ENCODE results near the gene MOSPD3.
"Not testable (repeated sequence)": the region's sequence is repeated elsewhere in the genome, so short reads cannot be mapped to it uniquely, and the experiment has no call there.

MOSPD3 gene, protein sequence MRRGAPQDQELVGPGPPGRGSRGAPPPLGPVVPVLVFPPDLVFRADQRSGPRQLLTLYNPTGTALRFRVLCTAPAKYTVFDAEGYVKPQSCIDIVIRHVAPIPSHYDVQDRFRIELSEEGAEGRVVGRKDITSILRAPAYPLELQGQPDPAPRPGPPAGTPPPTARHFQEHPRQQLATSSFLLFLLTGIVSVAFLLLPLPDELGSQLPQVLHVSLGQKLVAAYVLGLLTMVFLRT

DNA sequence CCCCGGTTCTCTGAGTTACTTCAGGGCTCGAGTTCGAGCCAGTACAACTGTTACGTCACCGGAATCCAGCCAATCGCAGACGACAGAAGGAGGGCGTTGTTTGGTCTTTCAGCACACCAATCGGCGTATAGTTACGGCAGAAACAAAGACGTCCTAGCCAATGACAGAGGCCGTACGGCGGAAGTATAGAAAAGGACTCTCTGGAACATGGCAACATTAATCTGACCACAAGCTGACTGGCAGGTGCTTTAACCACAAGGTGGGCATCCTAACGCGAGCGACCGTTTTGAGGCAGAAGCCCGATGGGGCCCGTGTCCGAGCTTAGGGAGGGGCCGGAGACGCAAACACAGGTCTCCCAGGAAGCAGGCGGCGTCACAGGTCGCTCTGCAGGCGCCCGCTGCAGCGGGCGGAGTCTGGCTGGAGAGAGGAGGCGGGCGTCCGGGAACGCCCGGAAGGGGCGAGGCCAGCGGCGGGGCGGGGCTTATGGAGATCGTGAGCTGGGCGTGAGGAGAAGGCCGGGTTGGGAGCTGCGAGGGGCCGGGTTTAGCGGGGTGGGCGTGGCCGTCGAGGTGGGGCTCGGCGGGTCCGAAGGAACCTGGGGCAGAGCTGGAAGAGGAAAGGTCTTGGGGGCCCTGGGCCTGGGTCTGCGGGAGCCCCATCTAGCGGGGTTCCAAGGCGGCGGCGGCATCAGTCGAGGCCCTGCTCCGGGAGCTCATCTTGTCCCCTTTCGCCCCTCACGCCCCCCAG is at the start of gene MOSPD3:
Gene MOSPD3, plus strand, starts transcription at position 558 of the 747 bp plus-strand sequence. CDS start 252 bp downstream, outside the sequence.
- DNase-seq (ENCODE audit: low read depth, low spot score), result peak; percentile 100
- TF ChIP-seq, protein P1, sequence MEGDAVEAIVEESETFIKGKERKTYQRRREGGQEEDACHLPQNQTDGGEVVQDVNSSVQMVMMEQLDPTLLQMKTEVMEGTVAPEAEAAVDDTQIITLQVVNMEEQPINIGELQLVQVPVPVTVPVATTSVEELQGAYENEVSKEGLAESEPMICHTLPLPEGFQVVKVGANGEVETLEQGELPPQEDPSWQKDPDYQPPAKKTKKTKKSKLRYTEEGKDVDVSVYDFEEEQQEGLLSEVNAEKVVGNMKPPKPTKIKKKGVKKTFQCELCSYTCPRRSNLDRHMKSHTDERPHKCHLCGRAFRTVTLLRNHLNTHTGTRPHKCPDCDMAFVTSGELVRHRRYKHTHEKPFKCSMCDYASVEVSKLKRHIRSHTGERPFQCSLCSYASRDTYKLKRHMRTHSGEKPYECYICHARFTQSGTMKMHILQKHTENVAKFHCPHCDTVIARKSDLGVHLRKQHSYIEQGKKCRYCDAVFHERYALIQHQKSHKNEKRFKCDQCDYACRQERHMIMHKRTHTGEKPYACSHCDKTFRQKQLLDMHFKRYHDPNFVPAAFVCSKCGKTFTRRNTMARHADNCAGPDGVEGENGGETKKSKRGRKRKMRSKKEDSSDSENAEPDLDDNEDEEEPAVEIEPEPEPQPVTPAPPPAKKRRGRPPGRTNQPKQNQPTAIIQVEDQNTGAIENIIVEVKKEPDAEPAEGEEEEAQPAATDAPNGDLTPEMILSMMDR (IDR thresholded peaks at IDR 0.05; ENCODE audit: low read depth, low read length), result no peak
- H3K4me3 ChIP-seq (ENCODE audit: low read depth, low read length), result peak within 1 kb of the TSS; percentile 78
- in situ Hi-C loops (cut with HindIII; ENCODE audit: low sequenced_read_pairs), result no loop called here

DNA sequence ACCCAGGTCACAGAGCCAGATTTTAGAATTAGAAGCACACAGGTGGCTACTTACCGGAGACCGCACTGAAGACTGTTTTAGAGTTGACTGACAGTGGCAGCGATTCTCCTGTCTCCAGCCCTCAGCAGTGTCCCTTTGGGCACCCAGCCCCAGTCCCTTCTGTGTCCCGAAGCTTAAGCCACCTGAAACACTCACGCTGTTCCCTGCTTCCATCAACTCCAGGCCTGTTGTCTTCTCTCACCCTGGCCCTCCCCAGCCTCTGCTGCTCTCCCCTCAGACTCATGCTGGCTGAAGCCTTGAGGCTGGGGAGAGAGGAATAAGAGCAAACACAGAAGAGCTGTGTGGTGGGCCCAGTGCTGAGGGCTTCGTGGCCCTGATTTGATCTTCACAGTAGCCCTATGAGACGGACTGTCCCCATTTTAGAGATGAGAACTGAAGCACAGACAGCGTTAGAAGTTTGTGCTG is 49.2 kb upstream of the MOSPD3 start:
- in situ Hi-C loops (cut with HindIII; ENCODE audit: low sequenced_read_pairs), result no loop called here
- no peak for DNase-seq (ENCODE audit: low read depth, low spot score)
- TF ChIP-seq, protein P1 (IDR thresholded peaks at IDR 0.05; ENCODE audit: low read depth, low read length), result no peak
- no peak overlapping the region for H3K4me3 ChIP-seq (ENCODE audit: low read depth, low read length)

DNA sequence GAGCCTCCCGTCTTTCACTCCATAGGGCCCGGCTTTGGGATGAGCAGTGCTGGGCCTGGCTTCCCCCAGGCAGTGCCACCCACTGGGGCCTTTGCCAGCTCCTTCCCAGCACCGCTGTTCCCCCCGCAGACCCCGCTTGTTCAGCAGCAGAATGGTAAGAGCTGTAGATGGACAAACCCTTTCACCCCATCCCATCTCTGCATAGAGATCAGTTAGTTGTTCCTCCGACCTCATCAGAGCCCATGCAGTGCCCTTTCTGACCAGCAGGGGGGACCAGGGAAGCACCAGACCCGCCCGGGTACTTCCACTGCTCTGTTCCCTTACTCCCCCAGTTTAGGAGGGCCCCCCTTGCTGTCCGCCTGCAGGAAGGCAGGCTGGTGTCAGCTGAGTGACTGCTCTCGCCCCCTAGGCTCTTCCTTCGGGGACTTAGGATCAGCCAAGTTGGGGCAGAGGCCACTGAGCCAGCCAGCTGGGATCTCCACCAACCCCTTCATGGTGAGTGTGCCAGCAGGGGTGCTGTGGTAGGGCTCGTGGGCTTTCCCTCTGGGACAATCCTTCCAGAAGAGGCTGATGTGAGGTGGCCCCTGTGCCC is 48.4 kb upstream of the MOSPD3 start:
- peak; percentile 59 for DNase-seq (ENCODE audit: low read depth, low spot score)
- TF ChIP-seq, protein P1 (IDR thresholded peaks at IDR 0.05; ENCODE audit: low read depth, low read length), result peak; percentile 99
- in situ Hi-C loops (cut with HindIII; ENCODE audit: low sequenced_read_pairs), result no loop called here
- H3K4me3 ChIP-seq (ENCODE audit: low read depth, low read length), result no peak overlapping the region

DNA sequence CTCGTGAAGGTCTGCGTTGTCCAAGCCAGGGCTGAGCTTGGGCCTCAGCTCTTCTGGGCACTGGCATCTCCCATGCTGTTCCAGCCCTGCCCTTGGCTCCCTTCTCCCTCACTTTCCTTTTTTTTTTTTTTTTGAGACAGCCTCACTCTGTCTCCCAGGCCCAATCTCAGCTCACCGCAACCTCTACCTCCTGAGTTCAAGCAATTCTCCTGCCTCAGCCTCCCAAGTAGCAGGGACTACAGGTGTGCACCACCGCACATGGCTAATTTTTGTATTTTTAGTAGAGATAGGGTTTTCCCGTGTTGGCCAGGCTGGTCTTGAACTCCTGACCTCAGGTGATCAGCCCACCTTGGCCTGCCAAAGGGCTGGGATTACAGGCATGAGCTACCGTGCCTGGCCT is 47.9 kb upstream of the MOSPD3 start:
- in situ Hi-C loops (cut with HindIII; ENCODE audit: low sequenced_read_pairs); H3K4me3 ChIP-seq (ENCODE audit: low read depth, low read length); DNase-seq (ENCODE audit: low read depth, low spot score): not testable (repeated sequence)

DNA sequence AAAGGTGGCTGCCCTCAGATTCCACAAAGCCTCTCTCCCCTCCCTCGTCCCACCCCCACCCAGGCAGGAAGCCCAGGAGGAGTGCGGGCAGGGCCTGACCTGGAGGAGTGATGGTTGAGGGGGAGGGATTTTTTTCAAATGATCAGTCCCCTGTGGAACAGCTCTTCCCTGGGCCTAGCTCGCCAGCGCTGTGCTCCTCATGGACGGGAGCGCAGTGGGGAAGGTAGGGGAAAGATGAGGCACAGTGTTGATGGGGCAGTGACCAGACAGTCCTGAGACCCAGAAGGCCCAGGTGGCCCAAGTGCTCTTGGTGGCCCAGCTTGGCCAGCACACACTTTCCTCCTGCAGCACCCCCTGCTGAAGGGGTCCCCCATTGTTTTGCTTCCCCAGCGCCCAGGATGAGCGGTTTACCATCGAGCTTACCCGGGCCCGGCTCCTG is 47.2 kb upstream of the MOSPD3 start:
- TF ChIP-seq, protein P1 (IDR thresholded peaks at IDR 0.05; ENCODE audit: low read depth, low read length), result no peak
- in situ Hi-C loops (cut with HindIII; ENCODE audit: low sequenced_read_pairs), result no loop called here
- DNase-seq (ENCODE audit: low read depth, low spot score), result no peak
- H3K4me3 ChIP-seq (ENCODE audit: low read depth, low read length), result no peak overlapping the region

DNA sequence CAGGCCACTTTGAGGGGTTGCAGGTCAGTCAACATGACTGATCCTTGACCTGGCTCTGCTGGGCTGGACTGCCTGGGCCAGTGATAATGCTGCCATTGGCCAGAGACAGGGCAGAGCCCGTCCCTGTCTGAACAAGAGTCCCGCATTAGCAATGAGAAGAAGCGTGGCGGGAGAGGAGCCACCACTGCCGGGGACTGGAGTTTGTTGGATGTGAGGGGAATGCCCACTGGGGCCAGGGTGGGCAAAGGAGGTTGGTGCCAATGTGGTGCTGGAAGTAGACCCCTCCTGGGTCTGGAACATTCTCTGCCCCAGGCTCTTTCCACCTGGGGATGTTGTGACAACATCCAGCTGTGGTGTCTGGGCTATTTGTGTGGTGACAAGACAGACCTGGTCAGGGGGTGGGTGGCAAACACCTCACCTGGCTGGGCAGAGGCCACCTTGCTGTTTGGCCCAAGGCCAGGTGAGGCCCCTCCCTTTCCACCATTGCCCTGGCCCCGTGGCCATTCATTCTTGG is 46.3 kb upstream of the MOSPD3 start:
- H3K4me3 ChIP-seq (ENCODE audit: low read depth, low read length), result no peak overlapping the region
- in situ Hi-C loops (cut with HindIII; ENCODE audit: low sequenced_read_pairs), result no loop called here
- TF ChIP-seq, protein P1 (IDR thresholded peaks at IDR 0.05; ENCODE audit: low read depth, low read length), result no peak
- DNase-seq (ENCODE audit: low read depth, low spot score), result no peak

Measured in astrocyte of the spinal cord (primary cell).